ENCODE results near the gene ANKRD23. TPM values are rescaled to one million over a fixed set of nuclear protein-coding genes. Genes with fewer than 3 reads are reported as not detected.
A peak's percentile ranks its signal among the peaks of the same experiment; 100 is the strongest.

The ANKRD23 gene
- total and polyA plus RNA-seq, 4 experiments from 2014 or later = 1.5 to 19.7 (median 19.4) TPM; not detected in 1

DNA sequence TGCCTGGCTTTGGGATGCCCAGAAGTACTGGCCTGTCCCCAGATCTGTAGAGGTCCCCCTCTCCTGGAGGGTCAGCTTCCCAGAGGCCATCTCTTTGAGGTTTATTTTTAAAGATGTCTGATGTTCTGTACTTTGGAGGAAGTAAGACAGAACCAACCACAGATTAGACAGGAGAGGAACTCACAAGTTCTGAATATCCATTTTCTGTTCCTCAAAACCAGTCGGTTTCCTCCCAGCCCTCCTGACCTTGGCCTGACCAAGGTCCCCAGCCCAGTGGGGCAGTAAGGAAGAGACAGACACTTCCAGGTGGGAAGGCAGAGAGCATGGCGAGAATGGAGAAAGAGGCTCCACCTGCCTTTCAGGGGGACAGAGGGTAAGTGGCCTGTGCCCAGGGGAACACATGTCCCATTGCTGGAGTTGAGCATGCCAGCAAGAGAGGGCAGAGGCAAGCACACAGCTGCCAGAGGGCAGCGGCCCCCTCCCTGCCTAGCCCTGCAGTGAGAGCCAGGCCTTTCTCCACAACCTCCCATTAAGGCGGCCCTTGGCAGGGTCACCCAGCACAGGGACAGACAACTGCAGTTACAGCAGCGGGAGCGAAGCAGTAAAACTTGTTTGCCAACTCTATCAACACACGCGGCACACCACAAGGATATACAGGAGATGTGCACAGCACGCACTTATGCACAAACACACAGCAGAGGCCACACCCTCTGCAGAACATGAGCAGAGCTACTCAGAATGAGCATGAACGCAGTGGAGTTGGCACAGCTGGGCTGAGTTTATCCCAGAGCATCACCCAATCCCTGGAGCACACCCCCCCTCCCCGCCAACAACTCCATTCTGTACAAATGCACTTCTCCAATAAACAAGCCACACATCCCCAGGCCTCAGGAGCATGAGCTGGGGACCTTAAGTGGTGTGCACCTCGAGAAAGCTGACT is 44.5 kb upstream of the ANKRD23 start:
- peak overlapping the region in 4 of 7 donors; percentile 50 to 86 (median 78) for H3K27ac Mint-ChIP-seq
- CTCF ChIA-PET (ENCODE audit: partially characterized antibody) = interaction anchor here (1.3 kb wide), 3 partner anchors 16 to 30 kb away, joined by 3 read pairs; partner anchors contain the start of gene ANKRD39
- Histone ChIP-seq H3K4me1 (ENCODE audit: insufficient read depth, low read length) (peaks cover 30% of the 10 kb centered on the region), H3K9me3 (ENCODE audit: control insufficient read depth in 1 of 2, low read length in 2 of 2) (no peaks in the 10 kb centered on the region), H3K4me3 (ENCODE audit: low read length in 2 of 2) (no peak overlapping the region), H3K27me3 (ENCODE audit: insufficient read depth, low read length) (no peaks in the 10 kb centered on the region), H3K36me3 (ENCODE audit: insufficient read depth, low read length) (no peaks in the 10 kb centered on the region), H3K27ac (ENCODE audit: low read depth, low read length) (no peak overlapping the region)
- no peaks in the 10 kb centered on the region for H3K27me3 Mint-ChIP-seq
- H3K4me3 Mint-ChIP-seq = no peak overlapping the region
- intact Hi-C loops (cut with micrococcal nuclease) = no loop called here
- POLR2A ChIA-PET (ENCODE audit: partially characterized antibody) = interaction anchor here (0.7 to 8.9 kb wide), 8 partner anchors 7 to 72 kb away, joined by 3 to 50 read pairs (median 4); partner anchors contain the start of genes ANKRD39 and CNNM3
- no peak for DNase-seq
- peaks cover 0 to 1% (median 0%) of the 10 kb centered on the region in 8 donors for H3K9me3 Mint-ChIP-seq
- peaks cover 30 to 46% (median 36%) of the 10 kb centered on the region in 4 donors for H3K4me1 Mint-ChIP-seq
- no peaks in the 10 kb centered on the region for H3K36me3 Mint-ChIP-seq

DNA sequence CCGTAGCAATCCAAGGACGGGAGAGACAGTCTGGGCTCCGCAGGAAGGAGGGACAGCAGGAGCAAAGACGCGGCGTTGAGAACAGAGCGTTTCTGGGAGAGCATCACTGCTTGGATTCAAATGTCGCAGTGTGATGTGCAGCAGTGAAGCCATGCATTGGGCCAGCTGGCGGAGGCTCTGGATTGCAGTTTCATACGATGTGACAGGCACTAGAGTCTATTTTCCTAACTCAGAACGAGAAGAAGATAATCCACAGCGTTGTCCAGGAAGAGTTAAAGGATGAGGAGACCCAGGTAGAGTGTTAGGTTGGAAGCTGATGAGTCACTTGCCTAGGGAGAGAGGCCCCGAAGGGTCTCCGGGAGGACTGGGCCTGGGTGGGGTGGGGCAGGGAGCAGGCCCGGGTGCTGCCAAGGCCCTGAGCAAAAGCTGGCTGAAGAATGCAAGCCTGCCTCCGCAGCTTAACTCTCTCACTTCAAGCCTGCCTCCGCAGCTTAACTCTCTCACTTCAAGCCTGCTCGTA is 43.7 kb upstream of the ANKRD23 start:
- Histone ChIP-seq H3K27me3 (ENCODE audit: insufficient read depth, low read length) (no peaks in the 10 kb centered on the region), H3K9me3 (ENCODE audit: control insufficient read depth in 1 of 2, low read length in 2 of 2) (no peaks in the 10 kb centered on the region), H3K27ac (ENCODE audit: low read depth, low read length) (no peak overlapping the region), H3K4me1 (ENCODE audit: insufficient read depth, low read length) (peaks cover 26% of the 10 kb centered on the region), H3K4me3 (ENCODE audit: low read length in 2 of 2) (no peak overlapping the region), H3K36me3 (ENCODE audit: insufficient read depth, low read length) (no peaks in the 10 kb centered on the region)
- Mint-ChIP-seq H3K27me3 (no peaks in the 10 kb centered on the region), H3K36me3 (no peaks in the 10 kb centered on the region), H3K9me3 (peaks cover 0 to 1% (median 0%) of the 10 kb centered on the region in 8 donors), H3K27ac (peak overlapping the region in 2 of 7 donors; percentile 19 to 61), H3K4me3 (no peak overlapping the region), H3K4me1 (peaks cover 26 to 38% (median 31%) of the 10 kb centered on the region in 4 donors)
- ChIA-PET POLR2A (ENCODE audit: partially characterized antibody) (interaction anchor here (0.7 to 8.9 kb wide), 5 partner anchors 8 to 48 kb away, joined by 3 to 50 read pairs (median 5); partner anchors contain the start of gene ANKRD39), CTCF (ENCODE audit: partially characterized antibody) (interaction anchor here (1.3 to 2.6 kb wide), 4 partner anchors 15 to 64 kb away, joined by 3 to 12 read pairs (median 4); partner anchors contain the start of gene ANKRD39)
- no peak for DNase-seq
- intact Hi-C loops (cut with micrococcal nuclease) = no loop called here

DNA sequence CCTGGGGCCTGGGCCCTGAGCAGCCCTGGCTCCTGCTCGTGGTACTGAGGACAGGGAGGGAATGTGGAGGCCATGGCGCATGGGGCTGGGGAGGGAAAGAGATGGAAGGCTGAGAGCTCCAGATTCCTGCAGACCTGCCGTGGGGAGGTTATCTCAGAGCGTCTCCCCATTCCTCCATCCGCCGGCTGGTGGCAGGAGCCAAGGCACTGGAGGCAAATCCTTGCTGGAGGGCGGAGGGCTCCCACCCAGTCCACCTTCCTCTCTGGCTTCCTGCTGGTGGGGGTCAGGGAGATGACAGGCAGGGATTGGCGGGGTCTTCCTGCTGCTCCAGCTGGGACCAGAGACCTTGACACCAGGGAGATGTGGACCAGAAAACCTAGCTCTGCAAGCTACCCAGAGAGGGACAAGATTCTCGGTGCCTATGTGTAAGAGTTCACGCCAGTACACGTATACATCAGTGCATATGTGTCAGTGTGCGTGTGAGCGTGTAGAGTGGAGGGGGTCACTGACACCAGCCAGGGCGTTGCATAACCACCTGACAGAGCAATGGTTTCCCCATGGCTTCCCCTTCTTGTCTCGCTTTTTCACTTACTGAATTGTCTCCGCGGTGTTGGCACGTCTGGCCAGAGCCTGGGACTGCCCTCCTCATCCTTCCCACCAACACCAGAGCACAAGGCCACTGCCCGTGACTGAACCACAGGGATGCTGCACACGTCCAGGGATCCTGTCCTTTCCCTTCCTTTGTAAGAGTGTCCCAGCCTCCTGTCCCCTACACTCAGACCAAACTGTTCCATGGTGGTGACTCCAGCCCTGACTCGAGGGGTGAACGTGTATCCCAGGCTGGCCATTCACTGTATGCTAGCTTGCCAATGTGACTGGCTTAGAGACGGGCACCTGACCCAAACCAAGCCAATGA is 41.9 kb upstream of the ANKRD23 start:
- Mint-ChIP-seq H3K27me3 (no peaks in the 10 kb centered on the region), H3K9me3 (peaks cover 0 to 1% (median 0%) of the 10 kb centered on the region in 8 donors), H3K36me3 (no peaks in the 10 kb centered on the region), H3K4me3 (no peak overlapping the region), H3K27ac (no peak overlapping the region), H3K4me1 (peaks cover 12 to 19% (median 17%) of the 10 kb centered on the region in 4 donors)
- DNase-seq = no peak
- ChIA-PET POLR2A (ENCODE audit: partially characterized antibody) (interaction anchor here (1.0 to 8.9 kb wide), 3 partner anchors 10 to 28 kb away, joined by 4 to 50 read pairs (median 9); no protein-coding TSS in a partner anchor), CTCF (ENCODE audit: partially characterized antibody) (interaction anchor here (1.2 to 2.6 kb wide), 3 partner anchors 15 to 67 kb away, joined by 3 to 12 read pairs (median 6); no protein-coding TSS in a partner anchor)
- Histone ChIP-seq H3K27me3 (ENCODE audit: insufficient read depth, low read length) (no peaks in the 10 kb centered on the region), H3K4me3 (ENCODE audit: low read length in 2 of 2) (no peak overlapping the region), H3K9me3 (ENCODE audit: control insufficient read depth in 1 of 2, low read length in 2 of 2) (no peaks in the 10 kb centered on the region), H3K4me1 (ENCODE audit: insufficient read depth, low read length) (peaks cover 8% of the 10 kb centered on the region), H3K27ac (ENCODE audit: low read depth, low read length) (no peak overlapping the region), H3K36me3 (ENCODE audit: insufficient read depth, low read length) (no peaks in the 10 kb centered on the region)
- intact Hi-C loops (cut with micrococcal nuclease) = no loop called here

DNA sequence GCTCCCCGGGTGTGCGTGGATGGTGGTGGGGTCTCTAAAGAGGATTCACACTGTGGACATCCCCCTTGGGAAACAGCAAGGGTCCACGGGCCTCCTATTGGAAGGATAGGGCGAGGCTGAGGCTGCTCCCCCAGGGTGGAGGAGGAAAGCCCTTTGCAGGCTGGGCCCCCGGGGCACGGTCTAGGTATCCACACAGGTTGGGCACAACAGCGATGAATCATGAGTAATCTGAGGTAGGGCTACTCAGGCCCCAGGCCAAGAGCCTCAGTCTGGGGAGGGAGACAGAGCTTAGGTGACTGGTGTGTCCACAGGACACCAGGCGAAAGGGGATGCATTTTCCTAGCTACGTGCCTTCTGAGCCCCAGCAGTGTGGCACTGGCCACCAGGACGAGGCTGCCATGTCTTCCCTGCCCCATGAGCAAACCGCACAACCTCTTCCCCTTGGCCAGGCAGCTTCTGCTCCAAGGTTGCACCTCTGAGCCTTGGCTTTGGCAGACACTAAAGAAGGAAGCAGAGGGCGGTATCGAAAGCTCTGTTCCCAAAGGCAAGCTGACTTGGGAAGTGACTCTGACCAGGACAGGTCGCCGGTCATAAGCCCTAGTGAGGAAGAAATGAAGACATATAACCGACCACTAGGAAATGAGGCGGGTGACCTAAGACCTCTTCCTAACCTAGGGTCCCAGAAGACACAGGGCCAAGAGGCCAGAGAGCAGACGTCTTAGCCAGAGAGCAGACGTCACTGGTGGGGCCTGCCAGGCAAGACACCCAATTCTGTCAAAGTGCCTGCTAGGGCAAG is 40.7 kb upstream of the ANKRD23 start:
- CTCF ChIA-PET (ENCODE audit: partially characterized antibody) = interaction anchor here (1.2 kb wide), 2 partner anchors 12 to 26 kb away, joined by 3 to 5 read pairs; partner anchors contain the start of gene ANKRD39
- Mint-ChIP-seq H3K27ac (peak overlapping the region in 1 of 7 donors; percentile 17), H3K36me3 (no peaks in the 10 kb centered on the region), H3K4me1 (peaks cover 6 to 17% (median 12%) of the 10 kb centered on the region in 4 donors), H3K27me3 (no peaks in the 10 kb centered on the region), H3K4me3 (no peak overlapping the region), H3K9me3 (peaks cover 0 to 1% (median 0%) of the 10 kb centered on the region in 8 donors)
- no peak for DNase-seq
- Histone ChIP-seq H3K27me3 (ENCODE audit: insufficient read depth, low read length) (no peaks in the 10 kb centered on the region), H3K4me3 (ENCODE audit: low read length in 2 of 2) (no peak overlapping the region), H3K27ac (ENCODE audit: low read depth, low read length) (no peak overlapping the region), H3K9me3 (ENCODE audit: control insufficient read depth in 1 of 2, low read length in 2 of 2) (no peaks in the 10 kb centered on the region), H3K36me3 (ENCODE audit: insufficient read depth, low read length) (no peaks in the 10 kb centered on the region), H3K4me1 (ENCODE audit: insufficient read depth, low read length) (peaks cover 5% of the 10 kb centered on the region)
- intact Hi-C loops (cut with micrococcal nuclease) = no loop called here
- POLR2A ChIA-PET (ENCODE audit: partially characterized antibody) = interaction anchor here (1.0 to 2.5 kb wide), 4 partner anchors 12 to 67 kb away, joined by 3 to 9 read pairs (median 4); no protein-coding TSS in a partner anchor

DNA sequence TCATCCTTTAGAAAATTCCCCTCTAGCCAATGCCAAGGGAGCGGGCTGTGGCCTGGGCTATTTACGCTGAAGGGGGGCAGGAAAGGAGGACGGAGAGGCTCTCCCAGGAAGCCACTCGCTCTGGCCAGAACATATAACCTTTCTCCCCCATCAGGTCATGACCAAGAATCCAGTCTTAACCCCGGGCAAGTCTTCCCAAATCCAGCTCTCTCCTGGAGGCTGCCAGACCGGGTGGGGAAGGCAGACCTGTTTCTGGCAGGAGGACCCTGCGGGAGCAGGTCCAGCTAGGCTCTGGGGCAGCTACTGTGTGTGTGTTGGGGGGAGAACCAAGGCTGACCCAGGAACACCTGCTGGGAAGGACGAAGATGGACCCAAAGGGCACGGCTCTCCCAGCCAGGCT is 39.5 kb upstream of the ANKRD23 start:
- Histone ChIP-seq H3K9me3 (ENCODE audit: control insufficient read depth in 1 of 2, low read length in 2 of 2) (no peaks in the 10 kb centered on the region), H3K27ac (ENCODE audit: low read depth, low read length) (no peak overlapping the region), H3K4me1 (ENCODE audit: insufficient read depth, low read length) (peaks cover 2% of the 10 kb centered on the region), H3K4me3 (ENCODE audit: low read length in 2 of 2) (no peak overlapping the region), H3K36me3 (ENCODE audit: insufficient read depth, low read length) (no peaks in the 10 kb centered on the region), H3K27me3 (ENCODE audit: insufficient read depth, low read length) (no peaks in the 10 kb centered on the region)
- H3K36me3 Mint-ChIP-seq = no peaks in the 10 kb centered on the region
- POLR2A ChIA-PET (ENCODE audit: partially characterized antibody) = interaction anchor here (1.3 to 2.5 kb wide), 2 partner anchors 21 to 30 kb away, joined by 3 to 9 read pairs; no protein-coding TSS in a partner anchor
- H3K4me1 Mint-ChIP-seq = peaks cover 4 to 13% (median 8%) of the 10 kb centered on the region in 4 donors
- H3K9me3 Mint-ChIP-seq = peaks cover 0 to 1% (median 0%) of the 10 kb centered on the region in 8 donors
- H3K27me3 Mint-ChIP-seq = no peaks in the 10 kb centered on the region
- no peak overlapping the region for H3K4me3 Mint-ChIP-seq
- no peak overlapping the region for H3K27ac Mint-ChIP-seq
- intact Hi-C loops (cut with micrococcal nuclease) = no loop called here
- DNase-seq = no peak
- CTCF ChIA-PET (ENCODE audit: partially characterized antibody) = no interaction called here

DNA sequence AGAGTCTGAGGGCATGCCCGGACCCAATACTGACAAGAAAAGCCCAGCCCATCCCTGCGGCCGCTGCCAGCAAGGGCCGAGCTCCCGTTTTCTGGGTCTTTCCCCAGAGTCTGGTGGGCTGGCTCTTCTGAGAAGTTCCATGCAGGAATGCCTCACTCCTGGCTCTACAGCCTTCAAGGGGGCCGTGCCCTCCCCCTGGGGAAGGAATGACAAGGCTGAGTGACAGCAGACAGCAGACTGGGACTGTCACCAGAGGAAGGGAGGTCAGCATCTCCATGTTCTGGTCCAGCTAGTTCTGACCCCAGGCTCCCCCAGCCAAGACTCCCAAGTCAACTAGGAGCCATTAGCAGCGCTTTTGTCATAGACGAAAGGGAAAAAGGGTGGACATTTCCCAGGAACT is 39.1 kb upstream of the ANKRD23 start:
- Histone ChIP-seq H3K27ac (ENCODE audit: low read depth, low read length) (no peak overlapping the region), H3K36me3 (ENCODE audit: insufficient read depth, low read length) (no peaks in the 10 kb centered on the region), H3K9me3 (ENCODE audit: control insufficient read depth in 1 of 2, low read length in 2 of 2) (no peaks in the 10 kb centered on the region), H3K4me1 (ENCODE audit: insufficient read depth, low read length) (no peaks in the 10 kb centered on the region), H3K27me3 (ENCODE audit: insufficient read depth, low read length) (no peaks in the 10 kb centered on the region), H3K4me3 (ENCODE audit: low read length in 2 of 2) (no peak overlapping the region)
- Mint-ChIP-seq H3K4me3 (no peak overlapping the region), H3K27me3 (no peaks in the 10 kb centered on the region), H3K27ac (no peak overlapping the region), H3K36me3 (no peaks in the 10 kb centered on the region), H3K9me3 (peaks cover 0 to 1% (median 0%) of the 10 kb centered on the region in 8 donors), H3K4me1 (peaks cover under 1 to 9% (median 5%) of the 10 kb centered on the region in 4 donors)
- CTCF ChIA-PET (ENCODE audit: partially characterized antibody) = no interaction called here
- POLR2A ChIA-PET (ENCODE audit: partially characterized antibody) = interaction anchor here (0.8 to 2.5 kb wide), 2 partner anchors 25 to 31 kb away, joined by 3 to 9 read pairs; partner anchors contain the start of gene ANKRD39
- DNase-seq = no peak
- intact Hi-C loops (cut with micrococcal nuclease) = no loop called here
